ENCODE data around the gene PTPRT.

DNA sequence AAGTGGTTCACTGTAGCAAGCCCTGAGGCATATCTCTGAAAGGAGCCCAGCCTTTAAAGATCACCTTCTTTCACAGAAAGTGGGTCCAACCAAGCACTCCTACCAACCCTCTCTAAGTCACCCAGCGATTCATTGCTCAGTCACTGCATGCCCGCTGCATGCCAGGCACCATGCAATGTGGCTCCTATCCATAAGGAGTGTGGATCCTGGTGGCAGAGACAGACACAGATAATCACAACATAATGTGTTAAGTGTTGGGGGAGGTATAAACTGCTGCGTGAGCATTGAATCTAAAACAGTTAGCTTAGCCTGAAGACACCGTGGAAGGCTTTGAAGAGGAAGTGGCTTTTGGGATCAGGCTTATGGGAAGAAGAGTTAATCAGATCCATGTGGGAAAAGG, 659.5 kb downstream of the PTPRT start:
- TF ChIP-seq CTCF (IDR thresholded peaks at IDR 0.05), result no peak
- no peak for TF ChIP-seq POLR2AphosphoS5 (IDR thresholded peaks at IDR 0.05)

Measured in gastroesophageal sphincter (tissue), 3 donors.